DMS79 treated with DMSO at 0.1 percent for 48 hours (cell line): Measurements from ENCODE around the gene RABGEF1.
A peak's percentile ranks its signal among the peaks of the same experiment; 100 is the strongest.

Source experiments
- DNase-seq: peaks from one replicate; lab custom pipeline; 2025; lab: John Stamatoyannopoulos, UW

RABGEF1 gene

GRCh38 chr7:66847879-66848790 is 107.6 kb downstream of the RABGEF1 start:
- no peak for DNase-seq

GRCh38 chr7:66859339-66859738 is 118.8 kb downstream of the RABGEF1 start:
- no peak for DNase-seq

GRCh38 chr7:66859794-66860645 is 119.5 kb downstream of the RABGEF1 start:
- peak; percentile 67 for DNase-seq

GRCh38 chr7:66860767-66861166 is 120.2 kb downstream of the RABGEF1 start:
- DNase-seq = no peak
